Head of caudate nucleus (tissue), 42 donors: ENCODE results near the gene TNPO1.

ENCODE experiments used
- DNase-seq, 42 donors: peaks; one replicate each; pipeline versions ENCODE4 v3.0.0 to v3.0.0-alpha.2; 2020 to 2021; ENCODE audit warnings: mixed read lengths in 7 of 42
- intact Hi-C: fragments of 100-400 bp; cut with DNase I; formaldehyde crosslinking; loops from one replicate; pipeline ENCODE4 v1.15.0; 2022

The TNPO1 gene

DNA sequence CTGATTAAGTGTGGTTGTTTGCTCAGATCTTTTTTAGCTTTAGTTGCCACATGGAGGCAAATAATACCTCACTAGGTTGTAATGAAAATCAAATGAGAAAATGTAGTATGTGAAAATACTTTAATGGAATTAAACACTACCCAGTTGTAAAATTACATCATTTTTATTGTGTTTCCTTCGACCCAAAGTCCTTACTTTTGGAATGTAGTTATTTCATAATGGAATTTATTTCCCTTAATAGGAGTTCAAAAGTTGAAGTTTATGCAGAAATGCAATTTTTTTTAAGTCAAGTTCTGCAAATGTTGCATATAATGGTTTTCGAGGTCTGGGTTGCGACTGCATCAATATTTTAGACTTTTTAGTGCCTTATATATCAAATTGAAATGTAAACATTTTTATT lies 31.0 kb downstream of the TNPO1 start:
- intact Hi-C loops = no loop called here

DNA sequence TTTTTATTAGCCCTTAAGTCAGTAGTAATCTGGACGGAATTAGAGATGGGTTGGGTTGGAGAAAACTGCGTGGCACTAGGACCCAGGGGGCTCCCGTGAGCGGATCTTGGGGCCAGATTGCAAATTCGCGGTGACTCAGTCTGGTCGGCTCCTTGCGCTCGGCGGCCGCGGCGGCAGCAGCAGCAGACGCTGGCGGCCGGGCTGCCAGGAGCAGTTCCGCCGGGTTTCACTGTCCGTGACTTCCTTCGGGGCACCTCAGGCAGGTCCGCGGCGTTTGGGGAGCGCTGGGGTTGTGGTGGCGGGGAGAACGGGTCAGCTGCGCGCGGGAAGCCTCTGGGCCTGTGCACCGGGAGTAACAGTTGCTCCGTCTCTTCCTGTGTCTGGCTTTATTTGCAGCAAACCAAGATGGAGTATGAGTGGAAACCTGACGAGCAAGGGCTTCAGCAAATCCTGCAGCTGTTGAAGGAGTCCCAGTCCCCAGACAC lies 31.6 kb downstream of the TNPO1 start:
- DNase-seq = peak; percentile 92 to 98 (median 96)
- intact Hi-C loops = loop anchor here (2.0 kb wide), 1 partner anchor 31 kb away; the partner anchor contains the start of gene TNPO1

More for the DNA sequence above, 31.0 kb downstream of the TNPO1 start:
- DNase-seq = no peak

DNA sequence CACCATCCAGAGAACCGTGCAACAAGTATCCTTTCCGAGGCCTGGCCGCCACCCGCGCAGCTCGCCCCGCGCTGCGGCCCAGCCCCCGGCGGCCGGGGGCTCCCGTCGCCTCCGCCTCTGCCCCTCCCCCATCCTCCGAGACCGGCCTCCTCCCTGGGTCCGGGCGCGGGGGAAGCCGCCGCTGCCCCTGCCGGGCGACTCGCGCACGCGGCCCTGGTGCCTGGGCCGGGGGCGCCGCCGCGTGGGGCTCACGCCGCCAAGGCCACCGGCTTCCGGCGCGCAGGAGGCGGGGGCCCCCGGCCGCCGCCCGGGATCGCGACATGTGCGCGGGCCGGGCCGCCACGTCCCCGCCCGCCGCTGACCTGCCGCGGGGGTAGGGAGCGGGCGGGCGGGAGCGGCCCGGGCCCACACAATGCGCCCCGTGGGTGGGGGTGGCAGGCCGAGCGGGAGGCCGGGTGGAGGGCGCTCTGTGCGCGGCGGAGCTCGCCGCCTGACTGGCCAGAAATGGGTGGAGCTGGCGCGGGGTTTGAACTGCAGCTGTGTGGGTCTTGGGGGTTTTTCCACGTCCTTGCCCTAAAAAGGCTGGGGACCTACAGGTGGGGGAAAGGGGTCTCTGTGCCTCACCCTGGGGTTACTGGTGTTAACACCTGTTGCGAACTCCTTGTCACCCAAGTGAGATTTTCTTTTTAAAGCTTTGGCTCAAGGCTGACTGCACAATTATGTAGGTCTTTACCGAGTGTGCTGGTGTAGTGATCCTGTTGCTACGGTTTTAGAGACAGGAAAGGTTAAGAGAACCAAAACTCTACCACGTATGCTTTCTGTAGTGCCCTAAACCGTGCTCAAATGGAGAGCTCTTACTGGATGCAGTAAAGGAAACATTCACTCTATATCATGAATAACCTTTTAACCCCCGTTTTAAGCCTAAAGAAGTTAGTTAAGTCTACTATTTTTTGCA lies 32.3 kb downstream of the TNPO1 start:
- intact Hi-C loops = loop anchor here (2.0 kb wide), 1 partner anchor 32 kb away; the partner anchor contains the start of gene TNPO1
- DNase-seq = peak; percentile 5 to 87 (median 66)

DNA sequence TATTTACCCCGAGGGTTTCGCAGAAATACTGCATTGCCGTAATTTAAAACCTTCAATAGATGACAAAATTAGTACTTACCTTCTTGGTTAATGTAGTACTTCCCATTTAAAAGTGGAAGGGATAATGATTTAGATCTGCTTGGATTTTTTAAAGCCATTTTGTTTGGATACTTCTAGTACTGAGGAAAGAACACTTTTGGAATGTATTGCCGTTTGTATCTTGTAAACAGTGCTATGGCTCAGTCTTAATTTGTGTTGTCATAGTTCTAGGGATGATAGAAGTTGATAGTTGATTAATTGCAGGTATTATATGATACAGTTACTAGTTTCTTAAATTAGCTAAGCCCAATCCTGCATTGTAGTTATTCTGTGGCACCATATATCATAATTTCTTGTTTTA lies 33.1 kb downstream of the TNPO1 start:
- DNase-seq = no peak
- intact Hi-C loops = loop anchor here (2.0 kb wide), 1 partner anchor 33 kb away; the partner anchor contains the start of gene TNPO1

DNA sequence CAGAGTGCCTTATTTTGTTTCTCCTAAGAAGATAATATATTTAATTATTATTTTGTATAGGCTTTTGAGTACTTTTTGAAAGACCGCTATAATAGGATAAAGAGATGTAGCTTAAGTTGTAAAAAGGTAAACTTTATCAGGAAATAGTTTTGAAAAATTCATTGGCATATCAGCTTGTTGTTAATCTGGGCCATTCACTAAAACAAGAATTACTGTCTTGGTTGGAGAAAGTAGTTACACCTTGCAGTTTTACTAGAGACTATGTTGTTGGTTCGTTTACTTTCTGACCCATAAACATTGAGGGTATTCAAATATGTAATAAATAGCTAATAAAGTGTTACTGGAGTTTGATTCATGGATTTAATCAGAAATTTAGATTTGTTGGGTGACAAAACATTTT lies 33.7 kb downstream of the TNPO1 start:
- no peak for DNase-seq
- intact Hi-C loops = loop anchor here (10.0 kb wide), 1 partner anchor 105 kb away; the partner anchor contains the start of gene FCHO2

DNA sequence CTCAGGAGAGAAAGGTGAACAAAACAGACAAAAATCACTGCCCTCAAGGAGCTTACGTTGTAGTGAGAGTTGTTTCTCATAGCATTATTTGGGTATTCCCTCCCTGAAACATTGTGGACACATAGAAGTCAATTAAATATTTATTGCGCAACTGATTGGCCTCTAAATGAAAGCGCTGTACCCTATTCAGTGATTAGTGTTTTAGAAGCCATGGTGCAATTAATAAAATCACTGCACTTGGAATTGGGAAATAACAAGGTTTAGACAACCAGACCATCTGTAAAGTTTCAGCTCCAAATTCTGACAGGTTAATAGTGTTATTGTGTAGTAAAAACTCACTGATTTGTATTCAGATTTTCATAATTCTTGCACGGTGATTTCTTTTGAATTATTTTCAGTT lies 35.9 kb downstream of the TNPO1 start:
- intact Hi-C loops = loop anchor here (10.0 kb wide), 1 partner anchor 102 kb away; the partner anchor contains the start of gene FCHO2
- no peak for DNase-seq

DNA sequence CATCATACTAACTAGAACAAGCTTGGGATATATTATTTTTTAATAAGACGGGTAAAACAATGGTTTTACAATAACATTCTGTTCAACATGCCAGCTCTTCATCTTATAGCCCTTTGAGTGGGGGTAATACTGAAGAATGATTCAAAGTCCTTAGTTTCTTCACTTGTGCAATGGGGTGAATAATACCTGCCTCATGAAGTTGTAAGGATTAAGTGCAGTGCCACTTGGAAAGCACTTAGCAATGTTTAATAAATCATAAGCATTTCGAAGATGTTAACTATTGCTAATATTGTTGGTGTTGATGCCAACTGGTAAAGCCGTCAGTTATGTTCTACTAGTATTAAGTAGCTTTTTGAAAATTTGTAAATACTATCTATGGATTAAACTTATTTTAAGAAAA lies 38.0 kb downstream of the TNPO1 start:
- DNase-seq = no peak
- intact Hi-C loops = loop anchor here (10.0 kb wide), 1 partner anchor 100 kb away; the partner anchor contains the start of gene FCHO2

DNA sequence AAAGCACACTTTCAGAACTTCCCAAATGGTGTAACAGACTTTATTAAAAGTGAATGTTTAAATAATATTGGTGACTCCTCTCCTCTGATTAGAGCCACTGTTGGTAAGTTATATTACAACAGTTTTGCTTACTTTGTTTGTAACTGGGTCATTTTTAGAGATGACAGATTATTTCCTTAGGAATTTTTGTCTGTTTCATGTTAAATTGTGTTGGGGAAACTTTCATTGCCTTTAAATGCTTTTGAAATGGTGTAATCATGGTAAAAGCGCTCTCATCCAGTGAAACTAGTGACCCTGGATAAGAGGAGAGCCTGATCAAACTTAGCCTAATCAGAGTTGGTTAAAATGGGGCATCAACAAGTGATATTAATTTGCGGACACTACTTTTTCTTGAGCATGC lies 39.4 kb downstream of the TNPO1 start:
- no peak for DNase-seq
- intact Hi-C loops = loop anchor here (10.0 kb wide), 1 partner anchor 99 kb away; the partner anchor contains the start of gene FCHO2

DNA sequence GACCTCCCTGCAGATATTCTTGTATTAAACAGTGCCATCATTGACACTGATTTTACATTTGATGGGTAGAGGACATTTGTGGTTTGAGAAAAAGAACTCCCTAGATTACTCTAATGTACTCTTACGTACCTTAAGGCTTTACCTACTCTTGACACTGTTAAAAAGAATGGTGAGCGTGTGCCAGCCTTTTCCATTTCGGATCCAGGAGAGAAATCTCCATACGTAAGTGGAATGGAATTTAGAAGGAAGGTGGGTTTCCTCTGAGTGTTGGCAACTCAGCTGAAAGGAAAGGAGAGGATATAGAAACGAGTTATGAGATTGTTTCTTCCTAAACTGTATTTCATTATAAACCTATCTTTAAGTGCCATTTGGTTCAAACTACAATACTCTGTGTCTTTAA lies 40.9 kb downstream of the TNPO1 start:
- no peak for DNase-seq

DNA sequence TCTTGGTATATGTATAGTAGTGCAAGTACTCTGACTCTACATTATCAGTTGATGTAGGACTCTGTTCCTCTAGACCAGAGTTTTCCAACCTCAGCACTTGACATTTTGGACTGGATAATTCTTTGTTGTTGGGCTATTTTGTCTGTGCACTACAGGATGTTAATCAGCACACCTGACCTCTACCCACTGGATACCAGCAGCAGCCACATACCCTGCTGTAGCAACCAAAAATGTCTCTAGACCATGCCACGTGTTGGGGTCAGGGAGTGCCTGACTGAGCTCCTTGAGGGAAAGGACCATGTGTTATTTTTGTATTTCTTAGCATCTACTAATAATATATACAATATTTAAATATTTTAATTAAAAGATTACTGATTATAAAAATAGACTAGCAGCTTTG lies 42.7 kb downstream of the TNPO1 start:
- no peak for DNase-seq
- intact Hi-C loops = loop anchor here (10.0 kb wide), 1 partner anchor 96 kb away; the partner anchor contains the start of gene FCHO2

More for the DNA sequence above, 40.9 kb downstream of the TNPO1 start:
- intact Hi-C loops = loop anchor here (10.0 kb wide), 1 partner anchor 97 kb away; the partner anchor contains the start of gene FCHO2

DNA sequence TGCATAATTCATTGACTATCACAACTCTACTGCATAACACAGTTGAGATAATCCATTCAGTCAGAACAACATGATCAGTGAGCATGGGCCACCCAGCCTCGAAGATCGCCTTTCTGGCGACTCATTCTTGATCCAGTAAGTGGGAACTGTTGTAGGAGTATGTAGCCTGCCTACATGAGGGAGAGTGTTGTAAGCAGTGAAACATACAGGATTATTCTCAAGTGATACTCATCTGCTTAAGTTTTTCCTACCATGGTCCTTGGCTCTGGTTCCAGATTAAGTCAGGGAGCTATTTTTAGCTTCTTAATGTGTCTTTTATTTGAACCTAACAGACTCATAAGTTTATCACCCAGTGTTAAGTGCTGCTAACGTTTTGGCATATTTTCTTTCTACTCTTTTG lies 44.0 kb downstream of the TNPO1 start:
- intact Hi-C loops = no loop called here
- no peak for DNase-seq

DNA sequence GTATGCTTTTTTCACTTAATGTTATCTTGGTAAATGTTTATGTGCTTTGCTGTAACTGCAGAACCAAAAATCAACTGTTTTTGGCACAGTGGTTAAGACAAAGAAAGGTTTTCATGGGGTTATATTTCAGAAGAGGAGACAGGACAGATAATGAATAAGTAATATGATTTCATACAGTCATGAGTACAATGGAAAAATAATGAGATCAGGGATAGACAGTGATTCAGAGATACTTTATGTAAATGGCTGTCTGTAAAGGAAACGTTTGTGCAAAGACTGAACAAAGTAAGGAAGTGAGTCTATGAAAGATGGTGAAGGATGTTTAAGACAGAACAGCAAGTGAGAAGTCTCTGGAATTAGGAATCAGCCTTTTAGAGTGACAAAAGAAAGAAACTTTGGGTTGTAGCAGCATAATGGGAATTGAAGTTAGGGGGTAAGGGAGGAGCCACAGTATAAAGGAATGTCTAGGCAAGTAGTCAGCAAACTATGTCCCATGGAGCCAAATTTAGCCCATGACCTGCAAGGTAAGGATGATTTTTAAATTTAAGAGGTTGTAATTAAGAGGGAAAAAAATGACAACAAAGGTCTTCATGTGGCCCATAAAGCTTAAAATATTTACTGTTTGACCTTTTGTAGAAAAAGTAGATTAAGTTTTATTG lies 55.0 kb downstream of the TNPO1 start:
- DNase-seq = no peak
- intact Hi-C loops = no loop called here

DNA sequence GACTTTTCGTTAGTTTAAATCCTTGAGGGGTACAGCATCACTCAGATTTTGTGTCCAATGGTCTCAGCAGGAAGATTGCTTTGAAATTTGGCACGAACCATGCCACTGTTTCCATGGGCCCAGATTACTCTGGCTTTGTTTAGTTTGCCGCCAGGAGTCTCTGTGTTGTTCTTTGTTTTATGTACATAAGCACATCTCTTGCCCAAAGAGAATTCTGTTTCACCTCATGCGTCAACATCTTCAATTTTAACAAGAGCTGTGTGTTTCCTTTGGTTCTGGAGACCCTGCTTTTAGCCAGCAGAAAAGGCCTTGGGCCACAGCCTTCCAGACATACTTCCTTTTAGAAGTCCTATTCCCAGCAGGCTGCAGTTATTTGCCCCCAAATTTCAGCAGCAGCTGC lies 62.4 kb downstream of the TNPO1 start:
- intact Hi-C loops = no loop called here

DNA sequence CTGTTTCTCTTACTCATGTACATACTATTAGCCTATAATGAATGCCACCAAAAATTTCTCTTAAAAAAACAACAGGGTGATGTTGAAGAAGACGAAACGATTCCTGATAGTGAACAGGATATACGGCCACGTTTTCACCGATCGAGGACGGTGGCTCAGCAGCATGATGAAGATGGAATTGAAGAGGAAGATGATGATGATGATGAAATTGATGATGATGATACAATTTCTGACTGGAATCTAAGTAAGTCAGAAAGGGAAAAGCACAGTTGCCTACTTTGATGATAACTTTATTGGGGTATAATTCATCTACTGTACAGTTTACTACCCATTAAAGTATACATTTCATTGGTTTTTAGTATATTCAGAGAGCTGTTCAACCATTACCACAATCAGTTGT lies 66.5 kb downstream of the TNPO1 start:
- intact Hi-C loops = no loop called here
- DNase-seq = no peak

More for the DNA sequence above, 62.4 kb downstream of the TNPO1 start:
- DNase-seq = peak in 5 of 42 donors; percentile 10 to 45 (median 14)

DNA sequence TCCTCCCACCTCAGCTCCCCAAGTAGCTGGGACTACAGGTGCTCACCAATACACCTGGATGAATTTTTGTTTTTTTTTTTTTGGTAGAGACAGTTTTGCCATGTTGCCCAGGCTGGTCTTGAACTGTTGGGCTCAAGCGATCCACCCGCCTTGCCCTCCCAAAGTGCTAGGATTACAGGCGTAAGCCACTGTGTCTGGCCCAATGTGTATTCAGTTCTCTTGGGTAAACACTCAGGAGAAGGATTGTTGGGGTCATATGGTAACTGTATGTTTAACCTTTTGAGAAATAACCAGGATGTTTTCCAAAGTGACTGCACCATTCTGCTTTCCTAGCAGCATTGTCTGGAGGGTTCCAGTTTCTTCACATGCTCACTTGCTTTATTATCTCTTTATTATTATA lies 67.4 kb downstream of the TNPO1 start:
- intact Hi-C loops = no loop called here
- no peak for DNase-seq

DNA sequence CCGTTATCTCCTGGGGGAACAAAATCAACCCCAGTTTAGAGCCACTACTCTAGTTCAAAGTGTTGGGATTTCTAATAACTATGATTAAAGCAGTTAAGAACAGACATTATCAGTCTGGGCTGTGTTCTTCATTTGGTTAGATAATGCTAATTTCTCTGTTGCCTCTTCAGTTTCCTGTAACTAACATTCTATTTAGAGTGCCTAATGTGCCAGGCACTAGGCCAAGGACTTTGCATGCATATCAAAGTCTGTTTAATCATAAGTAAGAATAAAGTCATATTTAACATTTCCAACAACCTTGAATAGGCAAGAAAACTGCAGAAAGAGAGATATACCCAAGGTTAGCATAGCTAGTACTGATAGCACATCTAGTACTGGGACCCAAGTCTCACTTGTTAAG lies 68.4 kb downstream of the TNPO1 start:
- intact Hi-C loops = no loop called here
- DNase-seq = no peak

DNA sequence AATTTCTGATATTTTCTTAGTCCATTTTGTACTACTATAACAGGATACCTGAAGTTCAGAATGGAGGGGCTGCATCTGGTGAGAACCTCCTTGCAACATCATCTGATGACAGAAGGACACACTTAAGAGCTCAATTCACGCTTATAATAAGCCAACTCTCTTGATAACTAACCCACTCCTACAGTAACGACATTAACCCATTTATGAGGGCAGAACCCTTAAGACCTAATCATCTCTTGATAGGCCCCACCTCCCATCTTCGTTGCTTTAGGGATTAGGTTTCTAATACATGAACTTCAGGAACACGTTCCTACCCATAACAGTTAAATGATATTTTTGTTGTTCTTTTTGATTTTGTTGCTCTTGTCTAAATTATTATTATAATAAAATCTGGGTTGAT lies 69.4 kb downstream of the TNPO1 start:
- intact Hi-C loops = no loop called here
- no peak for DNase-seq

DNA sequence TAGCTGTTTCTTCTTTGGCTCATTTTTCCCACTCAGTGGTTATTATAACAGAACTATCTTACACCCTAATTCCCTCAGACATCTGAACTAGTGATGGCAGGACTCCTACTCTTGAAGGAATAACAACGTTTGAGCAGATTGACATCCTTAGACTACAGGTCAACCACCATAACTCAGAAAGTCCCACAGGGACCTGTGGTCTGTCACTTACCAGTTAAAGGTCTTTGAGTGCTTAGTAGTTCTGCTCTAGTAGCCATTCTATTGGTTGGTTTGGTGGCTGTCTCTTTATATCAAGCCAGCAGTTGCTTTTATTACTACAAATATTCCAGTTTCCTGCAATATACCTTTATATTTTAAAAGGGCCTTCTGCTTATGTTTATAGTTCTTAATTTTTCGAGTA lies 72.1 kb downstream of the TNPO1 start:
- intact Hi-C loops = no loop called here
- no peak for DNase-seq

DNA sequence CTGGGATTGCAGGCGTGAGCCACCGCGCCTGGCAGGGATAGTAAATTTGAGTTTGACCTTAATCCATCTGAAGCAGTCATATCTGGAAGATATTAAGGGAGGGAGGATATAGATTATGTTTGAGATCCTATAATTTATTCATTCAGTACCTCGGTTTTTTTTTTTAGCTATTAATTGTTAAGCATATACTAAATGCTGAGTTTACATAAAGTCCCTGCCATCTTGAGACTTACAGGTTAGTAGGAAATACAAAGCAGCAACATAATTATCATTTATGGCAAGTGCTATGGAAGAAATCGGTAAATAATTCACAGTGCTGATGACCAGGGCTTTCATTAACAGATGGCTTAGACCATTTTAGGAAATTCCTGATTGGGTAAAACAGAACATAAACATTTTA lies 72.9 kb downstream of the TNPO1 start:
- no peak for DNase-seq
- intact Hi-C loops = no loop called here

DNA sequence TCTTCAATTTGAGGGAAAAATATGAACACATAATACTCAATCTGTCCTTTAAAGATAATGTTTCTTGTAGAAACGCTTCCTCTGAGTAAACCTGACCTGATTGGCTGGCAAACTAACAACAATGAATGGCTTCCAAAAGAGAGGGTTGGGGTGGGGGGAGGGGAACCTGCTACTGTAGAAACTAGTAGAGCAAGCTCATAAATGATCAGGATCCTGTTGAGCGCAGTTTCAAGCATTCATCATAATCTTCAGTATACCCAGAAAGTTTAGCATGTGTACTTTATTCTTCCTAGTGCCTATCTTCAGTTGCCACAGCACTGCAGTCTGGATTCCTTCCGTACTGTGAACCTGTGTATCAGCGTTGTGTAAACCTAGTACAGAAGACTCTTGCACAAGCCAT lies 76.4 kb downstream of the TNPO1 start:
- intact Hi-C loops = no loop called here

More for the DNA sequence above, 76.4 kb downstream of the TNPO1 start:
- DNase-seq = no peak
